Ureter (tissue), 1 donor: ENCODE measurements around the gene MGAT4A. TPM values are rescaled to one million over a fixed set of nuclear protein-coding genes. Genes with fewer than 3 reads are reported as not detected.
"Not testable (repeated sequence)": the region's sequence is repeated elsewhere in the genome, so short reads cannot be mapped to it uniquely, and the experiment has no call there.

Source experiments
- DNase-seq: peaks from one replicate; pipeline ENCODE4 v3.0.0-alpha.2; 2020; ENCODE audit warnings: low spot score
- total RNA-seq: library from RNA; stranded (reverse); gene quantifications from one replicate; pipeline ENCODE4 v1.2.4, GENCODE V29; 2023
- donor health status: DM: yes; HTN: yes; CAD: no.

MGAT4A gene
- total RNA-seq, 1 donor from 2014 or later = 63.8 TPM

GRCh38 chr2:98730053-98730706 lies 752 bp downstream of the MGAT4A start:
- DNase-seq = peak; percentile 69

- no peak for DNase-seq
These were observed 1.3 kb downstream of the MGAT4A start for GRCh38 chr2:98729652-98730051.

- DNase-seq = not testable (repeated sequence)
These were observed 2.7 kb downstream of the MGAT4A start for GRCh38 chr2:98728088-98728718.

DNA sequence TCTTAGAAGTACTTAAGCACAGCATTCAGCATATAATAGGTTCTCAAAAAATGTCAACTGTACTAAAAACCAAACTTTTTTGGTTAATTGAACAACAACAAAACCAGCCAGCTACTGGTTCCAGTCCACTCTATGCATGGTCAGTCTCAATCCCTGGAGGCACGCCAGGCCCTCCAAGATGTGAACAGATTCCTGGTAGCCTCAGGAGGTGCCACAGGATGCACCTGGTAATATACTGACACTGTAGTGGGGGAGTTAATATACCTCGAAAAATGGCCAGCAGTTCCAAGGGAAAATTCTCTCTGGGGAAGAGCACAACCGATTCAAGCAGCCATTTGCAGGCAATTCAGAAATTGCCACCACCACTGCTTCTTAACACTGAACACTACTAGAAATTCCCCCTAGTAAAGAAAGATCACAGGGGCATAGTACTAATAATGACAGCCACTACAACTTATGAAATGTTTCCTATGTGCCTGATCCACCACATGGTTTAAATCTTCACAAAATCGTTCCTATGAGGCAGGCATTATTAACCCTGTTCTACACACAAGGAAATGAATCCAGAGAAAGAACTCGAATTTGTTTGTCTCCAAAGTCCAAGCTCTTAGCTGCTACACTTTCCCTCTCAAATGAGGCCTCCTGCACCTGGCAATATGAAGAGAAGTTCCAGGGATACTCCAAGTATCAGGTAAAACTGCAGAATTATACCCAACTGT lies 3.4 kb downstream of the MGAT4A start:
- DNase-seq = no peak

DNA sequence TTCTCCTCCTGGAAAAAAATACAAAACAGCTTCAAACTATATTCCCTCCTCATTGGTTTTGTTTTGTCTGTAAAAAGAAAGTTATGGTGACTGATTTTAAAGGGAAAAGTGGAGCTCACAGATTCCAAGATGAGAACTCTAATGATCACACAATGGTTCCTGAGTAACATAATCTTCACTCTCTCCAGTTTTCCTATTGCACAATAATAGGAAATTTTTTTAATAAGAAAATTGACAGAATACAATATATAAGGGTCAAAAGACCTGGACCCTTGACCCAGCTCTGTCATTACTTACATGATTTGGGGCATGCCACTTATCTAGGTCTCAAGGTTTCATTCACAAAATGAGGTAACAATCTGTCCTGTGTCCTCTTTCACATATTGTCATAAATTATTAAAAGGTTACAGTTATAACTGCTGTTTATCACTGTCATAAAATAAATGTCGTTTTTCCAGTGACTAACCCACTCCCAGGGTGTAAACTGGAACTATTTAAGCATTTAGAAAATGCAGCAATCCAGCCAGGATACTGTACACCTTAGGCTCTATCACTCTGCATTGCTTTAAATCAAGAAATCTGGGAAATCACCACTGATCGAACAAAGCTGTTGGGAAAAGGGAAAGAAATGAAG lies 4.1 kb downstream of the MGAT4A start:
- DNase-seq = no peak

DNA sequence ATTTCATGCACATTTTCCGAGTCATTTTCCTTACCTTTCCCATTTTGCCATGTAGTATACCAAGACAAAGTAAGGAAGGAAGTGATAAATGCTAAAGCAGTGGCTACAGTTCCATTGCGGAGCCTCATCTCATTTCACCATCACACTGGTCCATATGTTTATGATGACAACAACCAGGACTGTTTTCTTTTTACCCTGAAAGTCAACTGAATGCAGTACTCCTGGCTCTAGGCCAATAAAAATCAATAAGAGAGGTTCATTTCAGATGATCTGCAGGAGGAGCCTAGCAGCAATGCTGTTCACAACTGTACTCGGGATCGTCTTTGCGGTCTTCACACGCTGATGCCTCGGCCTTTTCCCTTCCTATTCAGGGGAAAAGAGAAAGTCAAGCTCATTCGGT lies 4.7 kb downstream of the MGAT4A start:
- no peak for DNase-seq

DNA sequence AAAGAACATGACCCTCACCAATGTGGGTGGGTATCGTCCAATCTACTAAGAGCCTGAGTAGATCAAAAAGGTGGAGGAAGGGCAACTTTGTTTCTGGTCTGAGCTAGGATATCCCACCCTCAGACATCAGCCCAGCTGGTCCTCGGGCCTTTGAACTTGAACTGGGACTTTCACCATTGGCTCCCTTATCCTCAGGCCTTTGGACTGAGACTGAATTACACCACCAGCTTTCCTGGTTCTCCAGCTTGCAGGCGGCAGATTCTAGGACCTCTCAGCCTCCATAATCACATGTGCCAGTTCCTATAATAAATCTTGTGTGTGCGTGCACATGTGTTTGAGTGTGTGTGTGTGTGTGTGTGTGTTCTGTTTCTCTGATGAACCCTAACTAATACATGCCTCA lies 10.6 kb downstream of the MGAT4A start:
- DNase-seq = no peak

GRCh38 chr2:98717621-98718020 lies 13.3 kb downstream of the MGAT4A start:
- no peak for DNase-seq

GRCh38 chr2:98716786-98717185 lies 14.1 kb downstream of the MGAT4A start:
- no peak for DNase-seq

DNA sequence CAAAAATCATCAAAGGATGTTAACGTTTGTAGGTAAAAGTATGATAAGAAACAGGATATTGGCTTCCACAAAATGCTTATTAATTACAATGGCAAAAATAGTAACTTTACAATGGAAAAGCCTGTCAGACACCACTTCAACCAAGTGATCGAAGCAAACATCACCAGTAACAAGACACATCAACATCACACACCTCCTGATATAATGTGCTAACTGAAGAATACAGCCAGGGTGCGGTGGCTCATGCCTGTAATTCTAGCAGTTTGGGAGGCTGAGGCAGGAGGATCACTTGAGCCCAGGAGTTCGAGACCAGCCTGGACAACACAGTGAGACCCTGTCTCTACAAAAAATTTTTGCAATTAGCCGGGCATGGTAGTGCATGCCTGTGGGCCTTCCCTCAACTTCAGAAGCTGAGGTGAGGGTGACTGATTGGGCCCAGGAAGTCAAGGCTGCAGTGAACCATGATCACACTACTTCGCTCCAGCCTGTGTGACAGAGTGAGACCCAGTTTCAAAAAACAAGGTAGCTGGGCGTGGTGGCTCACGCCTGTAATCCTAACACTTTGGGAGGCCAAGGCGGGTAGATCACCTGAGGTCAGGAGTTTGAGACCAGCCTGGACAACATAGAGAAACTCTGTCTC lies 15.0 kb downstream of the MGAT4A start:
- DNase-seq = no peak

DNA sequence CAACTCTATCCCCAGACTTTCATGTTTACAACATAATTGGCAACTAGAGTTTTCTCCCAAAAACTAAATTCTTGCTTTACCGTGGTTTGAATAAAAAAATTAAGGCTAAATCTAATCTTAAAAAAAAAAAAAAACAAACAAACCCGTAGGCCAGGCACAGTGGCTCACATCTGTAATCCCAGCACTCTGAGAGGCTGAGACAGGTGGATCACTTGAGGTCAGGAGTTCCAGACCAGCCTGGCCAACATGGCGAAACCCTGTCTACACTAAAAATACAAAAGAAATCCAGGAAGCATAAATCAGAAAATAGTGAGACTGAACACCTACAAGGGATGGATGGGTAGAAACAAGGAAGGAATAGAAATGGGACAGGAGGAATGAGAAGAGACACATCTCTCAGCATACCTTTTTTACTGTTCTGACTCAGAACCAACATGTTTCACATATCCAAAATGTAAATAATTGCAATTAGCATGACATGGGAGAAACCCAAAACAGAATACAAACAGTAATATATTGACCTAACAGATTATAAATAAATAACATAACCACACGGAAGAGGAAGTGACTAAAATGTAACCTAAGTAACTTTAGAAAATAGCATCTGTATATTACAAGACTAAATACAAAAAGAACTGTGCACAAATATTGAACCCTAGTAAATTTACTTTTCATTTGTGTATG lies 17.5 kb downstream of the MGAT4A start:
- no peak for DNase-seq

DNA sequence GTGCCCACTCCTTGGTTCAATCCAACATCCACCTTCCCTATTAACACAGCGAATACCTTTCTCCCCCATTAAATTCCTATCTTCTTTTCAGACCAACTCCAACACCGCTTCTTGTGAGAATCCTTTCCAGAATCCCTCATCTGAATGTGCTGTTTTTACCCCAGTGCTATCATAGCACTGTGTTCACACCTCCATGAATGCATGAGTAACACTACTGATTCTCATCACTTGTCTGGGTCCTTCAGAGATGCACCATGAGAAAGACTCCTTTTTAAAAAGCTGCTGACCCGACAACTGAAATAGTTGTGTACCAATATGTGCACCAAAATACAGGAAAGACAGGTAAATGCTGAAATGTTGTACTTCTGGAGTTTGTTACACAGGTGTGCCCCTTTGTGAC lies 18.8 kb downstream of the MGAT4A start:
- no peak for DNase-seq

- DNase-seq = no peak
These were observed 19.4 kb downstream of the MGAT4A start for GRCh38 chr2:98711506-98711905.

GRCh38 chr2:98710734-98711133 lies 20.2 kb downstream of the MGAT4A start:
- DNase-seq = no peak

- no peak for DNase-seq
These were observed 21.4 kb downstream of the MGAT4A start for GRCh38 chr2:98709535-98709934.

DNA sequence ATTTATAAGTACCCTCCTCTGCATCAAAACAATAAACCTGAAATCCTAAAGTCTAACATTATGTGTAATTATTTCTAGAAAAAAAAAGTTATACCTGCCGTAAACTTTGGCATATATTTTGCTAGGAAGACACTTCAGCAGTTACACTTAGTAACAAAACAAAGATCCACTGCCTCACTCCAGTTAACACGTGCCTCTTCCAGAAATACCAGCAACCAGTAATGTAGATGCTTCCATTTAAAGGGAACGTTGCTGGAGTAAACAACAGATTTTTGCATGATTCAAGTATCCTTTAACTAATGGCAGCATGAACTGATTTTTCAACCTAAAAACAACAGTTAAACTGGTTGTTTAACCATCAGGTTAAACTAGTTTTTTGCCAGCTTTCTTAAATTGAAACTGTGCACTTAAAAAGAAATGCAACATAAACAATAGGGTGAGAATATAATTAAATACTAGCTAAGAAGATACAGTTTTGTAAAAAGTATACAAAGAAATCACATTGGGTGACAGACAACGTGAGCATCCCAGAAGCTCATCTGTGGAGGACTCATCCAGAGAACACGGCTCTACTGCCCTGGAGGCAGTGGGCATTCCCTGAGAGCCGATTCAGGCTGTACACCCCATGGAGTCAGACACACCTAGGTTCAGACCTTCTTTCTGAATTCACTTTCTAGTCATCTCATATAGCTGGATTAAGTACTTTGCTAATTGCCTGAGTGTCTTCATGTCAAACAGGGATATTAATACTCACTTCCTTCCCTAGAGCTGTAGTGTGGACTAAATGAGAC lies 22.3 kb downstream of the MGAT4A start:
- no peak for DNase-seq

- no peak for DNase-seq
These were observed 24.3 kb downstream of the MGAT4A start for GRCh38 chr2:98706591-98706990.

- no peak for DNase-seq
These were observed 25.7 kb downstream of the MGAT4A start for GRCh38 chr2:98705333-98705617.

DNA sequence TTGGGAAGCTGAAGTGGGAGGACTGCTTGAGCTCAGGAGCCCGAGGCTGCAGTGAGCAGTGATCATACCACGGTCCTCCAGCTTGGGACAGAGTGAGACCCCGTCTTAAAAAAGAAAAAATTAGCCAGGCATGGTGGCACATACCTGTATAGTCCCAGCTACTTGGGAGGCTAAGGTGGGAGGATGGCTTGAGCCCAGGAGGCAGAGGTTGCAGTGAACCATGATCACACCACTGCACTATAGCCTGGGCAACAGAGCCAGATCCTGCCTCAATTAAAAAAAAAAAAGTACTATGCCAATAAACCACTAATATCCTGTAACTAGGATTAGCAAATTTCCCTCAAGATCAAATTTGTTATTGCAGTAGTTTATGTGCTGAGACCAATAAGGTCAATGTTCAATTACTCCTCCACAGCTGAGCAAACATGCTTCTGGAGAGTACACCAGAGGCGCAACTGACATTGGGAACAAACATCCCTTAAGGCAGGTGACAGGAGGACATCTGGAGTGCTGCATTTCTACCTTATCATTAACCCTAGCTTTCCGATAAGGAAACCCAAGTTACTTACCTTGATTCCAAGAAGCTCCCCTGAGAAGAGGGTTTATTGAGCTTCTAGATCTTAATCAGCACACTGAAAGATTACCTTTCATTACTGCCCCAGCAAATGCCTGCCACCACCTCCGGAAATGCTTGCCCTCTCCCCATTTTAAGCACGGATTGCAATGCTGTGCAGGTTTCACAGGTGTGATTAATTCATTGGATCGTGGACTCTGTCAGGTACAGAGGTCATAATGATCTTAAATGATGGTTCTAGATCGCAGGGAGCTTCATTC lies 26.2 kb downstream of the MGAT4A start:
- DNase-seq = no peak

DNA sequence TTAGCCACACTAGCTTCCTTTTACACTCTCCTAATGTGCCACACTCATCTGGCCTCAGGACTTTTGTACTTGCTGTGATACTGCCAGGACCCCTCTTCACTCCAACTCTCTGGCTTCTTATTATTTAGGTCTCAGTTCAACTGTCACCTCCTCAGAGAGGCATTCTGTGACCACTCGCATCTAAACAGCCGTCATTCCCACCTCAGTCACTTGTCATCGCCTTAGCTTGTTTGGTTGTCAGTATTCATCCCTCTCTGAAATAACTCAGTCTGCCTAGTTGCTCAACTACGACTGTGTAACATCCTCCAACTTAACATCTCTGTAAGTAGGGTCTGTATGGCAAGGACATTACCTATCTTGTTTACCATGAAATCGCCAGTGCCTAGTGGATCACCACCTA lies 27.2 kb downstream of the MGAT4A start:
- DNase-seq = no peak
